ENCODE data around the gene SEC16A.
"Not testable (repeated sequence)": the region's sequence is repeated elsewhere in the genome, so short reads cannot be mapped to it uniquely, and the experiment has no call there.

SEC16A gene

DNA sequence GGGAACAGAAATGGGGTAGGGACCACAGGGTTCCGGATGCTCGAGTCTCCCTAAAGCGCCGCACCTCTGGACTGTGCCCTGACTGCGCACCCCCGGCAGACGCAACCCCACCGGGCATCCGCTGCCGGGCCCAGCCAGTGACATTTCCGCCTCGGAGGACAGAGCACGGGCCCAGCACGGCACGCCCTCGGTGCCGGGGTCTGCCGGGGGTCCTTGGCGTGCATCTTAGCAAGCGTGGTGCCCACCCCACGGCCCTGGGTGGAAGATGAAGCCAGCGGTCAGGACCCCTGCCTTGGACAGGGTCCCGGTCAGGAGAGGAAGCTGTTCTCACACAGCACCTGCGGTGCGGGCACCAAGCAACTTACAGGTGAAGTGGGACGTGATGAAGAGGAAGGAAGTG, 50.2 kb downstream of the SEC16A start:
- no peak overlapping the region for H3K27ac Mint-ChIP-seq
- DNase-seq (no peak), ATAC-seq (replicated peaks) (no peak)
- H3K36me3 Mint-ChIP-seq = peaks cover 20 to 25% of the 10 kb centered on the region in 2 donors
- peaks cover 9 to 15% of the 10 kb centered on the region in 2 donors for H3K4me1 Mint-ChIP-seq
- H3K9me3 Mint-ChIP-seq = no peaks in the 10 kb centered on the region
- no peak overlapping the region for H3K4me3 Mint-ChIP-seq
- H3K27me3 Mint-ChIP-seq = no peaks in the 10 kb centered on the region

DNA sequence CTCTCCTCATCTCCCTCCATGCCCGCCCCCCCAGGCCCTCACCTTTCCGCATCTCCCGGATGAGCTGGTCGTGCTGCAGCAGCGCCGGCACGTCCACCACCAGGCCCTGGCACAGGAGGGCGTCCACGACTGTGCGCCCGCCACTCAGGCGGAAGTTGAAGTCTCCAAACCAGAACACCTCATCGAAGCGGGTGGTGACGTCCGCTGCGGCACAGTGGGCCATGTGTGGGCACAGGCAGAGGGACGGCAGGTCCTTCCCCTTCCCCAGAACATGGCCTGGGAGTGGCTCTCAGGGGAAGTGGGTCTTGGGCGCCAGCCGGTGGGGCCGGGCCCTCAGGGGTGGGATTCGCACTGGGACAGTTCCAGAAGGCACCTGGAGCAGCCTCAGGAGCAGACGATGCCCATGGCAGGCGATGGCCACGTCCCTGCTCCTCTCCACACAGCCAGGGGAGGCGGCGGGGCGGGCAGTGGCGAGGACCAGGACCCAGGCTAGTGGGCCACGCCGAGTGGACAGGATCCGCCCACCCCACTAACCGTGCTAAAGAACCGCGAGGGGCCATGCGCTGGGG, 51.0 kb downstream of the SEC16A start:
- peaks cover 18 to 26% of the 10 kb centered on the region in 2 donors for H3K36me3 Mint-ChIP-seq
- no peak for ATAC-seq (replicated peaks)

DNA sequence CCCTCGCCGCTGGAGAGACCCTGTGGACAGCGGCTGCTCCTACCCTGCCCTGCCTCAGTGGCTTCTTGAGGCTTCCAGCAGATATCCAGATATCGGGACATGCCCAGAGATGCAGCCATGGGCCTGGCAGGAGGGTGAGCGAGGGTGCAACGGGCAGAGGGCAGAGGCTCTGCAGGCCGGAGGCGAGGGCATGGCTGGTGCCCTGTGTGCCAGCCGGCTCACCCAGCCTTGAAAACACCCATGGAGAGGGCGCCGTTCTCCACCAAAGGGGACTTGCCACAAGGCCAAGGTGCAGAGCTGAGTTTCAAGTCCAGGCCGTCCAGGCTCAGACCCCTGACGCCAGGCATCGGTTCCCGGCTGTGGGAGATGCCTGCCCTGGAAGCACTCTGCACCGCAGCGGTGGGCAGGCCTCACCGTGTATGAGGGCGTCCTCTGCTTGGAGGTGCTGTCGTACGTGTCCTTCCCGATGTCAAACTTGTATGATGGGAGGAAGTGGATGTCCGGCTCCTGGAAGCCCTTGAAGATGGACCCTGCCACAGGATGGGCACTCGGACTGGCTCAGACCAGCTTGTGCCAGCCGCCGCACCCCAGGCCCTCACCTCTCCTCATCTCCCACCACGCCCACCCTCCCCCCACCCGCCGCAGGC, 52.1 kb downstream of the SEC16A start:
- H3K36me3 Mint-ChIP-seq = peaks cover 19 to 24% of the 10 kb centered on the region in 2 donors
- H3K27me3 Mint-ChIP-seq = no peaks in the 10 kb centered on the region
- ATAC-seq (replicated peaks) = no peak
- H3K4me1 Mint-ChIP-seq = no peaks in the 10 kb centered on the region
- H3K9me3 Mint-ChIP-seq = no peaks in the 10 kb centered on the region
- DNase-seq = no peak
- H3K4me3 Mint-ChIP-seq = no peak overlapping the region
- no peak overlapping the region for H3K27ac Mint-ChIP-seq

More for the DNA sequence above, 51.0 kb downstream of the SEC16A start:
- Mint-ChIP-seq H3K4me3 (no peak overlapping the region), H3K27me3 (no peaks in the 10 kb centered on the region), H3K27ac (no peak overlapping the region), H3K4me1 (peaks cover 2 to 8% of the 10 kb centered on the region in 2 donors), H3K9me3 (no peaks in the 10 kb centered on the region)
- no peak for DNase-seq

DNA sequence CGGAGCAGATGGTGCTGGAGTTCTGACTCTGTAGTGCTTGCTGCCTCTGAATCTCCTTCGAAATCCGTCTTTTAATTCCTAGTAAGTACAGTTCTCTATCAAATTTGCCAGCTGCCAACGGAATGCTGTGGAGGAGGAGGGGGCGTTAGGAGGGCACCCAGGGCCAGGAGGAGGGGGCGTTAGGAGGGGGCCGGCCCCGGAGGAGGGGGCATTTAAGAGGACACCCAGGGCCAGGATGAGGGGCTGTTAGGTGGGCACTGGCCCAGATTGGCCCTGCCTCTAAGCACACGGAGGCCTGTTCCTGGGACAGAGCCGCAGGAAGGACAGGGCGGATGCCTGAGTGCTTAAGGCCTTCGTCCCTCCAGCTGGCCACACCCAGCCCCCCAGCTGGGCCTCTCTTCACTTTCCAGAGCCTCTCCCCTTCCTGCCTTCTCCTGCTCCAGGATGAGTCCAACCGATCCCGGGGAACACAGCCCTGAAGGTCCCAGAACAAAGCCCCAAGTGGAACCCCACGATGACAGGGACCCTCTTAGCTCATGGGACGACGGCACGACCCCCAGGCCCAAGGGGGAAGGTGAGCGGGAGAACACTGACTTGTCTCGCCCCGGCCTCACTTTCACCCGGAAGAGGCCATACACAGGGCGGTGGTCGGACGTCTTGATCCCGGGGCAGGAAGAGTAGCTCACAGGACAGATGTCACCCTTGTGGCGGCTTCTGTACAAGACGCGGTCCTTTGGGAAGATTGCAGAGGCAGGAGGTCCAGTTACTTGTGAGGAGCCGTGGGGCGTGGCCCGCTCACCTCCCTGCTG, 53.0 kb downstream of the SEC16A start:
- H3K27ac Mint-ChIP-seq = no peak overlapping the region
- H3K9me3 Mint-ChIP-seq = no peaks in the 10 kb centered on the region
- H3K27me3 Mint-ChIP-seq = no peaks in the 10 kb centered on the region
- ATAC-seq (replicated peaks) = no peak
- peaks cover 2 to 5% of the 10 kb centered on the region in 2 donors for H3K4me1 Mint-ChIP-seq
- H3K4me3 Mint-ChIP-seq = no peak overlapping the region
- peaks cover 25 to 32% of the 10 kb centered on the region in 2 donors for H3K36me3 Mint-ChIP-seq
- no peak for DNase-seq

DNA sequence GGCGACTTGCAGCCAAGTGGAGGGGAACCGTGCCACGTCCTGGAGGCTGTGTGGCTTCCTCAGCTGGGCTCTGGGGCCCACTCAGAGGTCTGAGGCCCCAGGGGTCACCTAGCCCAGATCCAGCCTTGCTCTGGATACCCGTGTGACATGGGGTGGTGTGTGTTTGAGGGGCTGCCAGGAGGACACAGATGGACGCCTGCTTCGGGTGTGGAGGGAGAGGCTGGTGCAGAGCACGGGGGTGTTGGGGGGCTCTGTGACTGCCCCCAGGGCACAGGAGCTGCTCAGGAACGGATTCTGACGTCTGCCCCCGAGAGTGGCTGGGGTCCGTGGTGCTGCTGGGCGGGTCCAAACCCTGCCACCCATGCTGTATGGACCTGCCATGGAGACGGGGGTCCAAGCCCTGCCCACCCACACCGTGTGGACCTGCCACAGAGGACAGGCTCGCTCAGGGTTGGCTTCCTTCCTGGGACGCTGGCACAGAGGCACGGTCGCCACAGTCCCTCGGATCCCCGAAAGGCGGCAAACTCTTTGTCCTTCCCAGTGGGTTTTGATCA, 53.7 kb downstream of the SEC16A start:
- DNase-seq (no peak), ATAC-seq (replicated peaks) (no peak)
- Mint-ChIP-seq H3K4me3 (no peak overlapping the region), H3K9me3 (no peaks in the 10 kb centered on the region), H3K4me1 (peaks cover 2 to 6% of the 10 kb centered on the region in 2 donors), H3K27ac (no peak overlapping the region), H3K36me3 (peaks cover 25 to 33% of the 10 kb centered on the region in 2 donors), H3K27me3 (no peaks in the 10 kb centered on the region)

DNA sequence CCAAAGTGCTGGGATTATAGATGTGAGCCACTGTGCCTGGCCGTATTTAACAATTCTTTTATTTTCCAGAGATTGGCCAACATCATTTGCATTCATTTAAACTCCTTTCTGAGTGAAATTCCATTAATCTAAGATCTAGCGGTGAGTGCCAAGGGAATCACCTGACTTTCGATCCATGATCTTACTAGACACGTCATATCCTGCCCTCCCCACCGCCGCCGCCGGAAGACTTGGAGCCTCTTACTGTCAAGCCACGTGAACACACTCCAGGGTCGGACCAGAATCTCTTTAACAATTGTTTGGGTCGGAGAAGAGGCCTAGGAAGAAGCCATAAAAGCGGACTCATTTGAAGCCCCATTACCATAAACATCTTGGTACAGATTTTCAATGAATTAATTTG, 56.1 kb downstream of the SEC16A start:
- Mint-ChIP-seq H3K27ac (no peak overlapping the region), H3K4me3 (no peak overlapping the region), H3K27me3 (no peaks in the 10 kb centered on the region), H3K9me3 (no peaks in the 10 kb centered on the region), H3K36me3 (peaks cover 37 to 39% of the 10 kb centered on the region in 2 donors), H3K4me1 (peaks cover 2 to 6% of the 10 kb centered on the region in 2 donors)
- no peak for ATAC-seq (replicated peaks)
- DNase-seq = no peak

DNA sequence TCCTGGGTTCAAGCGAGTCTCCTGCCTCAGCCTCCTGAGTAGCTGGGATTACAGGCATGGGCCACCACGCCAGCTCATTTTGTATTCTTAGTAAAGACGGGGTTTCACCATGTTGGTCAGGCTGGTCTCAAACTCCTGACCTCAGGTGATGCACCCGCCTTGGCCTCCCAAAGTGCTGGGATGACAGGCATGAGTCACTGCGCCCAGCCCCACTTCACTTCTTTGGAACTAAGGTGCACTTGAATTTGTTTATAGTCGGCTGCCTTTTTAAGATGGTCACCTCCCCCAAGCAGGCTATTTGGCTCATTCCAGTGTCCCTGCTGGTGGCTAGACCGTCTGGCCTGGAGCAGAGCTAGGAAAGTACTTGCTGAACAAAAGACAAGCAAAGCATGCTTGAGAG, 57.5 kb downstream of the SEC16A start:
- peaks cover 39 to 47% of the 10 kb centered on the region in 2 donors for H3K36me3 Mint-ChIP-seq
- H3K27ac Mint-ChIP-seq = peak overlapping the region; percentile 91
- H3K4me1 Mint-ChIP-seq; H3K27me3 Mint-ChIP-seq; H3K9me3 Mint-ChIP-seq; H3K4me3 Mint-ChIP-seq; ATAC-seq (replicated peaks); DNase-seq: not testable (repeated sequence)

DNA sequence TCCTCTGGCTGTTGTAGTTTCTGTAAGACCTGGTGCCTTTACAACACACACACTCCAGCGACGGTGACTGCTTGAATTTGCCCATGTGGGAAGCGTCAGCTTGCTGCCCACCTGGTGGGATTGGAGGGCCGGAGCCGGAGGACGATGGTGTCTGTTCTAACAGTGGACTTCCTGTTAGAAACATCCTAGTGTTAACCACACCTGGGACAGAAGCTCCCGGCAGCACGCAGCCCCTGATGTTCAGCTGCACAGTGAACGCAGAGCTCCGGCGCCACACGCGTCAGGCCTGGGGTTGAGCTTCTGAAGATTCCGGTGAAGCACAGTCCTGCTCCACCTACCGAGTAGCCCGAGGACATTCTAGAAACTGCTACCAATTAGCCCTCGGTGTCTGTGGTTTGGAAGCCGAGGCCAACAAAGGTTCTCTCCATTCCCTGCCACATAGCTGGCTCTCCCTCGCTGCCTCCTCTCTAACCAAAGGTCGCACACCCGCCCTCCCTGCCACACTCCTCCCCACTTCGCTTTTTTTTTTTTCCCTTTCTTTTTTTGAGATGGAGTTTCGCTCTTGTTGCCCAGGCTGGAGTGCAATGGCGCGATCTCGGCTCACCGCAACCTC, 58.0 kb downstream of the SEC16A start:
- Mint-ChIP-seq H3K36me3 (peaks cover 34 to 43% of the 10 kb centered on the region in 2 donors), H3K27ac (peak overlapping the region; percentile 91), H3K9me3 (no peaks in the 10 kb centered on the region), H3K27me3 (no peaks in the 10 kb centered on the region), H3K4me1 (peaks cover 4 to 6% of the 10 kb centered on the region in 2 donors), H3K4me3 (no peak overlapping the region)
- DNase-seq = no peak
- ATAC-seq (replicated peaks) = no peak

DNA sequence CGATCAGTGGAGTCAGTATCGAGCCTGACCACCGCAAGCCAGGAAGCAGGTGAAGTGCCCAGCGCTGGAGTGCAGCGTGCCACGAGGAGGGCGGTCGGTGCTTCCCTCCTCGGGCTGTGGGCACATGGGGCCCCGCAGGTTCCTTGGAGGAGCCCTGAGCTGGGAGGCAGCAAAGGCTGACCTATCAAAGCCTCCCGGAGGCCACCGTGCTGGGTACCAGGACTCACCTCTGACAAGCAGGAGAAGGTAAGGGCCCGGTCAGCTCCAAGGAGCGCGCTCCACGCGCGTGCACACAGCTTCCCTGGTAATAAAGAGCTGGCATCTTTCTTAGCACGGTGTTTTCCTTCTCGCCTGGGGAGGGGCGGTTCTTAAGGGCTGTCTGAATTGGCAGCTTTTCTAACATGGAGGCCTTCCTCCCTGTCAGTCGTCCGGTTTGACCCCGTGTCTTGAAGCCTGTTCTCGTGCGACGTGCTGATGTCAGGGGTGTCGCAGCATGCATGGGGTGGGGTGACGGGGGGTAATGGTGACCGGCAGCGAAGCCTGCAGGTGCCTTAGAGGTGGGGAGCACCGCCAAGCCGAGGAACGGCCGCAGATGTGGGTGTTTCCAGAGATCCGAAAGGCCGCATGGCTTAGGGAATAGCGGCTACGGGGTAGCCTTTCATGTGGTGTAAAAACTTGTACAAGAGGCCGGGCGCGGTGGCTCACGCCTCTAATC, 59.3 kb downstream of the SEC16A start:
- DNase-seq (no peak), ATAC-seq (replicated peaks) (no peak)
- H3K27ac Mint-ChIP-seq = peak overlapping the region; percentile 25
- H3K4me1 Mint-ChIP-seq = peaks cover 4 to 6% of the 10 kb centered on the region in 2 donors
- H3K4me3 Mint-ChIP-seq = no peak overlapping the region
- H3K9me3 Mint-ChIP-seq = no peaks in the 10 kb centered on the region
- H3K27me3 Mint-ChIP-seq = no peaks in the 10 kb centered on the region
- H3K36me3 Mint-ChIP-seq = peaks cover 38% of the 10 kb centered on the region in 2 donors

DNA sequence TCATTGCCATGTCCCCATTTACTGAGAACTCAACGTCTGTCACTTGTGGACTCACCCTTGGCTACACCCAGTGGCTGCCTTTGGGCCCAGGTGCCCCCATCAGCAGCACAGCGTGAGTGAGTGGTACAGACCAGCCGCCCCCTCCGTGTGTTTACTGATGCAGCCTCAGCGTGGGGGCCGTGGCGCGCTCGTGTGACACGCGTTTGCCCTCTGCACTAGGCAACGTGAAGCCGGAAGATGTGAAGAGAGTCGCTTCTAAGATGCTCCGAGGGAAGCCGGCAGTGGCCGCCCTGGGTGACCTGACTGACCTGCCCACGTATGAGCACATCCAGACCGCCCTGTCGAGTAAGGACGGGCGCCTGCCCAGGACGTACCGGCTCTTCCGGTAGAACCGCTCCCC, 60.0 kb downstream of the SEC16A start:
- H3K9me3 Mint-ChIP-seq = no peaks in the 10 kb centered on the region

DNA sequence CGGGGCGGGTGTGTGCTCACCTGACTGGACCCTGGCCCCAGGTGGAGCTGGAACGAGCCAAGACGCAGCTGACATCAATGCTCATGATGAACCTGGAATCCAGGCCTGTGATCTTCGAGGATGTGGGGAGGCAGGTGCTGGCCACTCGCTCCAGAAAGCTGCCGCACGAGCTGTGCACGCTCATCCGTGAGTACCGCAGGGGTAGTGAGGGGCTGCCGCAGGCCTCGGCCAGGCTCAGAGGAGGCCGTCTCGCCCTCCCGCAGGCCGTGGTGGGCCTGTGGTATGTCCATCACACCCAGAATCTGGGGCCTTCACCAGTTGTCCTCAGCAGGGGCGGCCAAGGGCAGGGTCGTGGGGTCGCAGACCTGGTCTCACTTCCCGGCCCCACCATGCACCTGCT, 61.0 kb downstream of the SEC16A start:
- Mint-ChIP-seq H3K4me3 (no peak overlapping the region), H3K27ac (no peak overlapping the region), H3K27me3 (no peaks in the 10 kb centered on the region), H3K9me3 (no peaks in the 10 kb centered on the region), H3K36me3 (peaks cover 42 to 44% of the 10 kb centered on the region in 2 donors), H3K4me1 (peaks cover 4 to 6% of the 10 kb centered on the region in 2 donors)
- ATAC-seq (replicated peaks) (no peak), DNase-seq (no peak)

More for the DNA sequence above, 60.0 kb downstream of the SEC16A start:
- Mint-ChIP-seq H3K36me3 (peaks cover 40 to 41% of the 10 kb centered on the region in 2 donors), H3K4me1 (peaks cover 4 to 6% of the 10 kb centered on the region in 2 donors), H3K4me3 (no peak overlapping the region), H3K27ac (no peak overlapping the region), H3K27me3 (no peaks in the 10 kb centered on the region)
- ATAC-seq (replicated peaks) (no peak), DNase-seq (no peak)

DNA sequence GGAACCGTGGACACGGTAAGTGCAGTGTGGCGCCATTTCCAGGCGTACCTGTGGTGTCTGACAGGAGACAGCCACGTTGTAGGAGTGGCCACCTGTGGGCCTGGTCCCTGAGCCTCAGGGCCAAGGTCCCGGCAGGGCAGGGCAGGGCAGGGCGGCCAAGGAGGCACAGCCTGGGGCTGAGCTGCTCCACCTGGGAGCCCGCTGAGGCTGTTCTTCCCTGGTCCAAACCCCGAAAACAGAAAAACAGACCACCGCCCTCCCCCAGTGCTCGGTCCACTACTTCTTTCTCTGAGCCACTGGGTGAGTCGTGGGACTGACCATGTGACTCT, 63.8 kb downstream of the SEC16A start:
- ATAC-seq (replicated peaks) (no peak), DNase-seq (no peak)
- peaks cover under 1 to 2% of the 10 kb centered on the region in 2 donors for H3K4me1 Mint-ChIP-seq
- peaks cover 43 to 50% of the 10 kb centered on the region in 2 donors for H3K36me3 Mint-ChIP-seq
- no peaks in the 10 kb centered on the region for H3K27me3 Mint-ChIP-seq
- H3K9me3 Mint-ChIP-seq = no peaks in the 10 kb centered on the region
- H3K27ac Mint-ChIP-seq = peak overlapping the region; percentile 68
- H3K4me3 Mint-ChIP-seq = no peak overlapping the region

DNA sequence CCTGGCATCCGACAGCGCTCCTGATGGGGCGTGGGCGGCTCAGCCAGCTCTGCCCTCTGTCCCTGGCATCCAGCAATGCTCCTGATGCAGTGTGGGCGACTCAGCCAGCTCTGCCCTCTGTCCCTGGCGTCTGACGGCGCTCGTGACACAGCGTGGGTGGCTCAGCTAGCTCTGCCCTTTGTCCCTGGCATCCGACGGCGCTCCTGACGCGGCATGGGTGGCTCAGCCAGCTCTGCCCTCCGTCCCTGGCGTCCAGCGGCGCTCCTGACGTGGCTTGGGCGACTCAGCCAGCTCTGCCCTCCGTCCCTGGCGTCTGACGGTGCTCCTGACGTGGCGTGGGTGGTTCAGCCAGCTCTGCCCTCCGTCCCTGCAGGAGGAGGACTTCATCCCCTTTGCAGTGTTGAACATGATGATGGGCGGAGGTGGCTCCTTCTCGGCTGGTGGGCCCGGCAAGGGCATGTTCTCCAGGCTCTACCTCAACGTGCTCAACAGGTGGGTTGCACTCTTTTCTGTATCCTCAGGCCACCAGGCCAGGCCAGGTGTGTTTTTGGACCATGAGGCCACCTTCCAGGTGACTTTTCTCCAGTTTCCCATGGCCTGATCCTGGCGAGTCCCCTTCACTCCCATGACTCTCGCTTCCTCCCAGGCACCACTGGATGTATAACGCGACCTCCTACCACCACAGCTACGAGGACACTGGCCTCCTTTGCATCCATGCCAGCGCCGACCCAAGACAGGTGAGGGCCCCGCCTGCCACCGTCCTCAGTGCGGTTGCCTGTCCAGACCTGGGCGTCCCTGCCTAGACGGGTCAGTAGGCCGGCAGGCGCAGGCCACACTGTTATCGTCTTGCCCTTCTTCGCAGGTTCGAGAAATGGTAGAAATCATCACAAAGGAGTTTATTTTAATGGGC, 64.4 kb downstream of the SEC16A start:
- Mint-ChIP-seq H3K27me3 (no peaks in the 10 kb centered on the region), H3K9me3 (no peaks in the 10 kb centered on the region), H3K4me3 (no peak overlapping the region), H3K4me1 (peaks cover 3 to 4% of the 10 kb centered on the region in 2 donors), H3K36me3 (peaks cover 49% of the 10 kb centered on the region in 2 donors), H3K27ac (peak overlapping the region; percentile 68)
- ATAC-seq (replicated peaks) (no peak), DNase-seq (no peak)
